H1 (cell line): ENCODE results near the gene PROCR. TPM values are rescaled to one million over a fixed set of nuclear protein-coding genes. Genes with fewer than 3 reads are reported as not detected.

Source experiments
- CTCF ChIA-PET: fragments of 300-600 bp; sonication (Branson Sonifier 250); formaldehyde crosslinking; loops from one replicate; lab custom pipeline; 2021; ENCODE audit not compliant: partially characterized antibody; lab: Charles Lee
- POLR2A ChIA-PET: fragments of 300-600 bp; sonication (Branson Sonifier 250); formaldehyde crosslinking; loops from one replicate; lab custom pipeline; 2021; ENCODE audit warnings: inconsistent platforms; ENCODE audit not compliant: partially characterized antibody; lab: Charles Lee
- DNase-seq, 2 experiments: peaks; one replicate each; pipeline versions ENCODE4 v3.0.0 to v3.0.0-alpha.2; 2010 to 2022; ENCODE audit warnings: low spot score in 2 of 2, low read depth in 1 of 2, mixed read lengths in 1 of 2
- FAIRE-seq: peaks from 2 replicates; lab custom pipeline; 2011; peaks lifted over from hg19 to GRCh38; lab: Jason Lieb, UNC
- H2AFZ ChIP-seq: 2 replicates; pipeline ENCODE4 v1.8.1; 2012; ENCODE audit warnings: low read length, inconsistent platforms
- H2AK5ac ChIP-seq: 2 replicates; pipeline ENCODE4 v1.6.1; 2013; ENCODE audit warnings: low read depth, low read length
- H2BK120ac ChIP-seq: replicated peaks from 2 replicates; pipeline ENCODE3; 2013; ENCODE audit warnings: low read depth, low read length, inconsistent platforms
- H2BK12ac ChIP-seq: 2 replicates; pipeline ENCODE4 v1.6.1; 2013; ENCODE audit warnings: low read depth, low read length
- H2BK15ac ChIP-seq: 2 replicates; pipeline ENCODE4 v1.6.1; 2013; ENCODE audit warnings: low read length
- H2BK20ac ChIP-seq: 2 replicates; pipeline ENCODE4 v1.6.1; 2013; ENCODE audit warnings: low read length
- H2BK5ac ChIP-seq: 2 replicates; pipeline ENCODE4 v1.6.1; 2013; ENCODE audit warnings: low read depth, low read length
- H3K14ac ChIP-seq: 2 replicates; pipeline ENCODE4 v1.6.1; 2013; ENCODE audit warnings: inconsistent platforms; ENCODE audit not compliant: insufficient read length
- H3K18ac ChIP-seq: 2 replicates; pipeline ENCODE4 v1.6.1; 2013; ENCODE audit warnings: low read length; ENCODE audit errors: extremely low read depth
- H3K23ac ChIP-seq: 2 replicates; pipeline ENCODE4 v1.6.1; 2013; ENCODE audit warnings: inconsistent platforms; ENCODE audit not compliant: insufficient read length
- H3K23me2 ChIP-seq: 2 replicates; pipeline ENCODE4 v1.6.1; 2013; ENCODE audit warnings: low read depth, low read length
- H3K27ac ChIP-seq: 2 replicates; pipeline ENCODE4 v1.6.1; 2011; ENCODE audit warnings: low read depth, low read length, inconsistent platforms
- H3K27me3 ChIP-seq, 4 experiments: replicated peaks in 1 of 4; 1 replicate in 1 of 4; 2 replicates in 3 of 4; pipeline versions ENCODE4 v1.6.1 to v1.8.1; 2011 to 2013; ENCODE audit warnings: low read length in 3 of 4, mild to moderate bottlenecking in 3 of 4, inconsistent platforms in 2 of 4, mixed read lengths in 2 of 4, moderate library complexity in 1 of 4; ENCODE audit not compliant: control insufficient read depth in 3 of 4, insufficient read depth in 3 of 4; ENCODE audit errors: extremely low read depth in 1 of 4
- H3K36me3 ChIP-seq, 4 experiments: 2 replicates each; pipeline versions ENCODE4 v1.6.1 to v1.8.1; 2011 to 2013; ENCODE audit warnings: mild to moderate bottlenecking in 4 of 4, low read length in 3 of 4, moderate library complexity in 2 of 4, control low read depth in 1 of 4, inconsistent platforms in 1 of 4; ENCODE audit not compliant: insufficient read depth in 4 of 4, control insufficient read depth in 2 of 4
- H3K4ac ChIP-seq: replicated peaks from 2 replicates; pipeline ENCODE3; 2013; ENCODE audit warnings: low read length, low read depth, mixed read lengths, inconsistent platforms; ENCODE audit not compliant: insufficient read length
- H3K4me1 ChIP-seq, 4 experiments: replicated peaks in 1 of 4; 1 replicate in 1 of 4; 2 replicates in 3 of 4; pipeline versions ENCODE4 v1.6.1 to v1.8.1; 2011 to 2013; ENCODE audit warnings: low read length in 3 of 4, inconsistent platforms in 2 of 4, mixed read lengths in 1 of 4; ENCODE audit not compliant: insufficient read depth in 4 of 4, control insufficient read depth in 3 of 4
- H3K4me2 ChIP-seq, 2 experiments: 2 replicates each; pipeline versions ENCODE4 v1.6.1 to v1.8.1; 2011 to 2013; ENCODE audit warnings: low read depth in 2 of 2, low read length in 2 of 2, control low read depth in 1 of 2, inconsistent platforms in 1 of 2, mild to moderate bottlenecking in 1 of 2; ENCODE audit not compliant: insufficient read depth in 1 of 2
- H3K4me3 ChIP-seq, 4 experiments: fragments of 200-600, 300-600 bp in 1 of 4; sonication (generic), shearing (Covaris generic), sonication (Bioruptor Twin) in 1 of 4; 2 replicates each; pipeline versions ENCODE4 v1.5.1 to v1.8.1; 2011 to 2016; ENCODE audit warnings: low read length in 4 of 4, low read depth in 3 of 4, control low read depth in 2 of 4, inconsistent platforms in 2 of 4, mild to moderate bottlenecking in 2 of 4, mixed read lengths in 1 of 4, moderate library complexity in 1 of 4; ENCODE audit not compliant: insufficient read depth in 2 of 4; ENCODE audit errors: extremely low read depth in 1 of 4
- H3K56ac ChIP-seq: replicated peaks from 2 replicates; pipeline ENCODE3; 2013; ENCODE audit warnings: low read depth, mild to moderate bottlenecking, mixed read lengths, low read length, inconsistent platforms; ENCODE audit not compliant: insufficient read length
- H3K79me1 ChIP-seq: 2 replicates; pipeline ENCODE4 v1.6.1; 2013; ENCODE audit warnings: low read depth, low read length, control low read depth
- H3K79me2 ChIP-seq, 2 experiments: 2 replicates each; pipeline versions ENCODE4 v1.6.1 to v1.8.1; 2012 to 2013; ENCODE audit warnings: low read length in 2 of 2, mild to moderate bottlenecking in 2 of 2, inconsistent platforms in 1 of 2; ENCODE audit not compliant: insufficient read depth in 2 of 2, control insufficient read depth in 1 of 2
- H3K9ac ChIP-seq, 4 experiments: replicated peaks in 1 of 4; 1 replicate in 1 of 4; 2 replicates in 3 of 4; pipeline versions ENCODE4 v1.6.1 to v1.8.1; 2011 to 2013; ENCODE audit warnings: low read depth in 3 of 4, low read length in 3 of 4, control low read depth in 2 of 4, mild to moderate bottlenecking in 2 of 4, moderate library complexity in 2 of 4, inconsistent platforms in 1 of 4; ENCODE audit errors: extremely low read depth in 1 of 4
- H3K9me3 ChIP-seq, 2 experiments: 2 replicates each; pipeline versions ENCODE4 v1.6.1 to v1.8.1; 2012 to 2013; ENCODE audit warnings: mild to moderate bottlenecking in 2 of 2, moderate library complexity in 2 of 2, control low read depth in 1 of 2, inconsistent platforms in 1 of 2, low read depth in 1 of 2, low read length in 1 of 2, mixed read lengths in 1 of 2; ENCODE audit not compliant: insufficient read depth in 2 of 2
- H4K20me1 ChIP-seq, 2 experiments: replicated peaks in 1 of 2; 2 replicates each; pipeline versions ENCODE3 to v1.8.1; 2011 to 2013; ENCODE audit warnings: inconsistent platforms in 2 of 2, low read length in 2 of 2, mild to moderate bottlenecking in 1 of 2; ENCODE audit not compliant: insufficient read depth in 2 of 2, control insufficient read depth in 1 of 2
- H4K5ac ChIP-seq: 2 replicates; pipeline ENCODE4 v1.6.1; 2013; ENCODE audit warnings: low read length, low read depth, mixed read lengths, inconsistent platforms; ENCODE audit not compliant: insufficient read length
- H4K8ac ChIP-seq: 2 replicates; pipeline ENCODE4 v1.8.0; 2013; ENCODE audit warnings: mild to moderate bottlenecking, moderate library complexity, low read length, inconsistent platforms; ENCODE audit not compliant: insufficient read depth; ENCODE audit errors: extremely low read depth
- H4K91ac ChIP-seq: replicated peaks from 2 replicates; pipeline ENCODE3; 2013; ENCODE audit warnings: low read length, mixed read lengths, inconsistent platforms; ENCODE audit not compliant: insufficient read length
- BACH1 ChIP-seq: IDR thresholded peaks from 2 replicates; pipeline ENCODE4 v1.6.1; 2012; ENCODE audit warnings: low read length, improper control_type of control experiment
- POLR2A ChIP-seq, 2 experiments: IDR thresholded peaks; 1 replicate in 1 of 2; 2 replicates in 1 of 2; pipeline ENCODE4 v1.6.1; 2011; ENCODE audit warnings: low read depth in 2 of 2, low read length in 2 of 2, mild to moderate bottlenecking in 2 of 2; ENCODE audit errors: control extremely low read depth in 1 of 2
- polyA plus RNA-seq, 7 experiments: library from polyadenylated mRNA; depleted of rRNA in 3 of 7; stranded (reverse) in 5 of 7; unstranded in 2 of 7; fragments of >200 nt in 5 of 7; fragments of 200-250 nt in 2 of 7; gene quantifications; 1 replicate in 5 of 7; 2 replicates in 1 of 7; 4 replicates in 1 of 7; pipeline versions ENCODE4 v1.2.1 to v1.2.3, GENCODE V29; 2011 to 2013; ENCODE audit warnings: missing spikeins in 2 of 7, mixed read lengths in 2 of 7
- total RNA-seq: library from RNA; stranded (reverse); fragmentation: NEBNext Ultra II Directional; extraction: Animal tissue kit (Norgen Biotek cat#: 25700); gene quantifications from 2 replicates; pipeline ENCODE4 v1.2.1, GENCODE V29; 2021

The PROCR gene
- total and polyA plus RNA-seq, 2 of the 8 experiments (the other 6 are each of a cell fraction or from before 2014, with no cell fraction given) = 21.3 to 42.9 TPM

DNA sequence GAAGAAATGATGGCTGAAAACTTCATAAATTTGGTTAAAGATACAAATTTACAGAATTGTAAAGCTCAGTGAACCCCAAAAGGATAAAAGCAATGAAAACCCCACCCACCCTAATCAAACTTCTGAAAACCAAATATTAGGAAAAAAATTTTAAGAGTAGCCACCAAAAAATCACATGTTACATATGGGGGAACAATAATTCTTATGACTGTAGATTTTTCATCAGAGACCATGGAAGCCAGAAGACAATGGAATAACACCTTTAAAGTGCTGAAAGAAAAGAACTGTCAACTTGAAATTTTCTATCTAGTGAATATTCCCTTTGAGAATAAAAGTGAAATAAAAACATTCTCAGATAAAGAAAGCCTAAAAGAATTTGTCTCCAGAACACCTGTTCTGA lies 24.4 kb downstream of the PROCR start:
- Histone ChIP-seq H3K18ac (no peak overlapping the region), H3K27me3 (peaks cover 0 to 2% (median 0%) of the 10 kb centered on the region in 4 experiments; a peak in 2 of 7 replicates), H3K9ac (no peak overlapping the region), H2BK120ac (no peak overlapping the region), H2BK15ac (no peak overlapping the region), H4K20me1 (no peaks in the 10 kb centered on the region), H4K8ac (no peak overlapping the region), H3K23ac (no peak overlapping the region), H3K4me3 (no peak overlapping the region), H2BK20ac (no peak overlapping the region), H2BK12ac (no peak overlapping the region), H3K79me1 (no peaks in the 10 kb centered on the region), H3K4me2 (no peak overlapping the region), H3K4ac (no peak overlapping the region), H3K27ac (no peak overlapping the region), H3K4me1 (peaks cover 0 to 6% (median 0%) of the 10 kb centered on the region in 4 experiments; a peak in 3 of 7 replicates), H2AK5ac (no peak overlapping the region), H3K79me2 (no peaks in the 10 kb centered on the region), H2BK5ac (no peak overlapping the region), H3K56ac (no peak overlapping the region), H4K5ac (no peak overlapping the region), H3K9me3 (peaks cover 8 to 18% of the 10 kb centered on the region in 2 experiments), H3K14ac (no peak overlapping the region), H3K23me2 (no peaks in the 10 kb centered on the region), H3K36me3 (no peaks in the 10 kb centered on the region), H2AFZ (no peak overlapping the region), H4K91ac (no peak overlapping the region)
- ChIA-PET POLR2A (no interaction called here), CTCF (interaction anchor here (1.0 to 3.4 kb wide), 2 partner anchors 13 to 100 kb away, joined by 3 to 22 read pairs; no protein-coding TSS in a partner anchor)
- no peak for DNase-seq
- TF ChIP-seq POLR2A (IDR thresholded peaks at IDR 0.05; ENCODE audit: control extremely low read depth in 1 of 2, low read depth in 2 of 2, low read length in 2 of 2) (no peak), BACH1 (no peak)
- FAIRE-seq = no peak
